ENCODE measurements around the gene MAST2.

Gene MAST2

DNA sequence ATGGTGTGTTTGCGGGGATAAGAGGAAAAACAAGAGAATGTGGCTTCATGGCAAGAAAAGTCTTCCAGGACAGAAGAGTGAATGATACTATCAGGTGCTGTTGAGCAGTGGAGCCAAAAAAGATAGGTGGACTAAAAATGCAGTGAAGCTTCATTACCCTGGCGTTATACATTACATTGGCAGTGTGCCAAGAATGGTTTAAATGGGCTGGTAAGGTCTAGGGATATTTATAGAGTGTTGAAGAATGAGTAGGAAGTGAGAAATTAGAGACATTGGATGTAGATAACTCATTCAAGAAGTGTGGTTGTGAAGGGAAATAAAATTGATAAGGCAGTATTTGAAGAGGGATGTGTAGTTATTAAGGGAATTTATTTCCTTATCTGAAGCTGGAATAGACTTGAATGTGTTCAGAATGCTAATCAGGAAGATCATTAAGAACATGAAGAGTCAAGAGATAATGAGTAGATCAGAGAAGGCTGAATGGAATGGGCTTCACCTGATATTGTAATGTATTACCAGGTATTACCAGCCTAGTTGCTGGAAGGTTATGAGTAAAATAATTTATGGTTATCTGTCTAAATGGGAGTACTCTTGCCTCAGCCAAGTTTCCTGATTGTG lies 72.7 kb downstream of the MAST2 start:
- Histone ChIP-seq H3K27me3 (ENCODE audit: insufficient read depth, low read depth) (no peaks in the 10 kb centered on the region), H3K4me1 (ENCODE audit: low read depth, poor library complexity, severe bottlenecking) (peaks cover 12% of the 10 kb centered on the region), H3K4me2 (no peak overlapping the region), H3K4me3 (IDR thresholded peaks at IDR 0.05; ENCODE audit: insufficient read depth, low read depth, low read length) (no peak overlapping the region), H3K36me3 (ENCODE audit: insufficient read depth) (no peaks in the 10 kb centered on the region), H4K20me1 (ENCODE audit: insufficient read depth) (no peaks in the 10 kb centered on the region), H2AFZ (ENCODE audit: low read depth) (no peak overlapping the region), H3K79me2 (ENCODE audit: insufficient read depth, low read depth) (no peaks in the 10 kb centered on the region), H3K27ac (no peak overlapping the region), H3K9ac (no peak overlapping the region)
- TF ChIP-seq, protein P1, sequence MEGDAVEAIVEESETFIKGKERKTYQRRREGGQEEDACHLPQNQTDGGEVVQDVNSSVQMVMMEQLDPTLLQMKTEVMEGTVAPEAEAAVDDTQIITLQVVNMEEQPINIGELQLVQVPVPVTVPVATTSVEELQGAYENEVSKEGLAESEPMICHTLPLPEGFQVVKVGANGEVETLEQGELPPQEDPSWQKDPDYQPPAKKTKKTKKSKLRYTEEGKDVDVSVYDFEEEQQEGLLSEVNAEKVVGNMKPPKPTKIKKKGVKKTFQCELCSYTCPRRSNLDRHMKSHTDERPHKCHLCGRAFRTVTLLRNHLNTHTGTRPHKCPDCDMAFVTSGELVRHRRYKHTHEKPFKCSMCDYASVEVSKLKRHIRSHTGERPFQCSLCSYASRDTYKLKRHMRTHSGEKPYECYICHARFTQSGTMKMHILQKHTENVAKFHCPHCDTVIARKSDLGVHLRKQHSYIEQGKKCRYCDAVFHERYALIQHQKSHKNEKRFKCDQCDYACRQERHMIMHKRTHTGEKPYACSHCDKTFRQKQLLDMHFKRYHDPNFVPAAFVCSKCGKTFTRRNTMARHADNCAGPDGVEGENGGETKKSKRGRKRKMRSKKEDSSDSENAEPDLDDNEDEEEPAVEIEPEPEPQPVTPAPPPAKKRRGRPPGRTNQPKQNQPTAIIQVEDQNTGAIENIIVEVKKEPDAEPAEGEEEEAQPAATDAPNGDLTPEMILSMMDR (conservative IDR thresholded peaks at IDR 0.05; ENCODE audit: low read depth, low read length) = no peak

- no peak overlapping the region for H3K9ac ChIP-seq
- no peaks in the 10 kb centered on the region for H3K36me3 ChIP-seq (ENCODE audit: insufficient read depth)
- no peak overlapping the region for H3K27ac ChIP-seq
- H4K20me1 ChIP-seq (ENCODE audit: insufficient read depth) = no peaks in the 10 kb centered on the region
- TF ChIP-seq, protein P1 (conservative IDR thresholded peaks at IDR 0.05; ENCODE audit: low read depth, low read length) = no peak
- H3K27me3 ChIP-seq (ENCODE audit: insufficient read depth, low read depth) = no peaks in the 10 kb centered on the region
- H3K4me2 ChIP-seq = no peak overlapping the region
- no peak overlapping the region for H2AFZ ChIP-seq (ENCODE audit: low read depth)
- no peak overlapping the region for H3K4me3 ChIP-seq (IDR thresholded peaks at IDR 0.05; ENCODE audit: insufficient read depth, low read depth, low read length)
- H3K79me2 ChIP-seq (ENCODE audit: insufficient read depth, low read depth) = no peaks in the 10 kb centered on the region
- H3K4me1 ChIP-seq (ENCODE audit: low read depth, poor library complexity, severe bottlenecking) = peaks cover under 1% of the 10 kb centered on the region
These were observed 73.9 kb downstream of the MAST2 start for GRCh38 chr1:45877264-45877663.

GRCh38 chr1:45879885-45880598 lies 76.6 kb downstream of the MAST2 start:
- Histone ChIP-seq H3K4me1 (ENCODE audit: low read depth, poor library complexity, severe bottlenecking) (no peaks in the 10 kb centered on the region), H3K27ac (no peak overlapping the region), H4K20me1 (ENCODE audit: insufficient read depth) (no peaks in the 10 kb centered on the region), H3K36me3 (ENCODE audit: insufficient read depth) (no peaks in the 10 kb centered on the region), H3K79me2 (ENCODE audit: insufficient read depth, low read depth) (no peaks in the 10 kb centered on the region), H3K4me2 (no peak overlapping the region), H3K4me3 (IDR thresholded peaks at IDR 0.05; ENCODE audit: insufficient read depth, low read depth, low read length) (no peak overlapping the region), H3K9ac (no peak overlapping the region), H3K27me3 (ENCODE audit: insufficient read depth, low read depth) (no peaks in the 10 kb centered on the region), H2AFZ (ENCODE audit: low read depth) (no peak overlapping the region)
- TF ChIP-seq, protein P1 (conservative IDR thresholded peaks at IDR 0.05; ENCODE audit: low read depth, low read length) = no peak

- no peaks in the 10 kb centered on the region for H3K4me1 ChIP-seq (ENCODE audit: low read depth, poor library complexity, severe bottlenecking)
- H3K9ac ChIP-seq = no peak overlapping the region
- no peak overlapping the region for H2AFZ ChIP-seq (ENCODE audit: low read depth)
- TF ChIP-seq, protein P1 (conservative IDR thresholded peaks at IDR 0.05; ENCODE audit: low read depth, low read length) = no peak
- no peaks in the 10 kb centered on the region for H3K27me3 ChIP-seq (ENCODE audit: insufficient read depth, low read depth)
- H3K4me2 ChIP-seq = no peak overlapping the region
- H3K79me2 ChIP-seq (ENCODE audit: insufficient read depth, low read depth) = no peaks in the 10 kb centered on the region
- H3K4me3 ChIP-seq (IDR thresholded peaks at IDR 0.05; ENCODE audit: insufficient read depth, low read depth, low read length) = no peak overlapping the region
- H4K20me1 ChIP-seq (ENCODE audit: insufficient read depth) = no peaks in the 10 kb centered on the region
- no peaks in the 10 kb centered on the region for H3K36me3 ChIP-seq (ENCODE audit: insufficient read depth)
- H3K27ac ChIP-seq = no peak overlapping the region
These were observed 77.5 kb downstream of the MAST2 start for GRCh38 chr1:45880930-45881329.
